K562 (cell line): ENCODE measurements around the gene NOP58. TPM values are rescaled to one million over a fixed set of nuclear protein-coding genes. Genes with fewer than 3 reads are reported as not detected.

Source experiments
- AFF1 ChIP-seq, 2 experiments: fragments of 450-650 bp; IDR thresholded peaks; 2 replicates each; pipeline ENCODE4 v1.6.1; 2018; ENCODE audit warnings: mild to moderate bottlenecking in 2 of 2, low read depth in 1 of 2; ENCODE audit not compliant: partially characterized antibody in 2 of 2
- BRD9 ChIP-seq: fragments of 450-650 bp; IDR thresholded peaks from 2 replicates; pipeline ENCODE4 v1.6.1; 2018; ENCODE audit warnings: low read depth; ENCODE audit not compliant: partially characterized antibody
- CBFA2T3 ChIP-seq: fragments of 450-650 bp; IDR thresholded peaks from 2 replicates; pipeline ENCODE4 v1.6.1; 2017
- GTF3C2 ChIP-seq: IDR thresholded peaks from 3 replicates; pipeline ENCODE4 v1.6.1; 2011; ENCODE audit warnings: borderline replicate concordance, mild to moderate bottlenecking, moderate library complexity; ENCODE audit not compliant: insufficient read length; ENCODE audit errors: extremely low read depth
- KLF16 ChIP-seq: IDR thresholded peaks from 2 replicates; pipeline ENCODE4 v1.6.1; 2016; ENCODE audit warnings: antibody characterized with exemption
- MYC ChIP-seq, 2 experiments: fragments of 250-450 bp in 1 of 2; sonication (Bioruptor Pico) in 1 of 2; IDR thresholded peaks; 2 replicates each; pipeline versions ENCODE4 v1.5.1 to v1.6.1; 2012 to 2021; ENCODE audit warnings: low read depth in 2 of 2, borderline replicate concordance in 1 of 2, improper control_type of control experiment in 1 of 2, low read length in 1 of 2, mild to moderate bottlenecking in 1 of 2, moderate library complexity in 1 of 2
- PHF8 ChIP-seq: fragments of 200-600 bp; sonication (generic); IDR thresholded peaks from 2 replicates; pipeline ENCODE4 v1.6.1; 2012; ENCODE audit warnings: mixed run types, mild to moderate bottlenecking, inconsistent platforms, low read length, moderate library complexity, borderline replicate concordance
- RAD21 ChIP-seq, 2 experiments: fragments of 250-450 bp in 1 of 2; fragments of 450-650 bp in 1 of 2; sonication (Bioruptor Pico) in 1 of 2; formaldehyde crosslinking in 1 of 2; IDR thresholded peaks in 1 of 2; conservative IDR thresholded peaks in 1 of 2; 2 replicates each; pipeline versions ENCODE4 v1.4.0 to v1.8.0; 2020 to 2022; ENCODE audit warnings: mild to moderate bottlenecking in 2 of 2, moderate library complexity in 1 of 2
- TCF7 ChIP-seq: sonication (generic); IDR thresholded peaks from 2 replicates; pipeline ENCODE4 v1.6.1; 2016; ENCODE audit warnings: antibody characterized with exemption, borderline replicate concordance
- ZBTB49 ChIP-seq: sonication (generic); formaldehyde crosslinking; IDR thresholded peaks from 2 replicates; pipeline ENCODE4 v1.8.0; 2022; ENCODE audit warnings: missing genetic modification reagents, mild to moderate bottlenecking, borderline replicate concordance
- ZNF224 ChIP-seq: sonication (generic); formaldehyde crosslinking; IDR thresholded peaks from 2 replicates; pipeline ENCODE4 v1.8.0; 2022; ENCODE audit warnings: mild to moderate bottlenecking, missing genetic modification reagents
- ZNF699 ChIP-seq: fragments of 250-450 bp; sonication (Bioruptor Pico); IDR thresholded peaks from 2 replicates; pipeline ENCODE4 v1.8.0; 2021; ENCODE audit warnings: mild to moderate bottlenecking, moderate library complexity; ENCODE audit not compliant: insufficient replicate concordance
- polyA plus RNA-seq, 8 experiments: library from polyadenylated mRNA; depleted of rRNA in 4 of 8; stranded (reverse) in 5 of 8; unstranded in 3 of 8; fragments of >200 nt; fragmentation: Nextera tagmentation in 2 of 8; fragmentation: Illumina TruSeq in 1 of 8; extraction: Ambion mirVana in 2 of 8; extraction: Trizol in 1 of 8; gene quantifications; 2 replicates each; pipeline versions ENCODE4 v1.2.1 to v1.2.3, GENCODE V29; 2011 to 2014; ENCODE audit warnings: inconsistent platforms in 1 of 8, missing spikeins in 1 of 8
- total RNA-seq, 7 experiments: library from RNA; depleted of rRNA in 6 of 7; stranded (reverse); fragments of >200 nt in 6 of 7; fragmentation: Illumina TruSeq in 2 of 7; extraction: Trizol in 2 of 7; gene quantifications; 2 replicates each; pipeline versions ENCODE4 v1.2.1 to v1.2.3, GENCODE V29; 2011 to 2021; ENCODE audit warnings: low replicate concordance in 1 of 7

Gene NOP58
- total and polyA plus RNA-seq, 9 of the 15 experiments (the other 6 are each of a cell fraction or from before 2014, with no cell fraction given): 132 to 332 (median 208) TPM

- TF ChIP-seq AFF1 (IDR thresholded peaks at IDR 0.05; ENCODE audit: low read depth in 1 of 2, partially characterized antibody in 2 of 2) (peak in 1 of 2 experiments; percentile 38), CBFA2T3 (no peak), MYC (IDR thresholded peaks at IDR 0.05; ENCODE audit: low read depth, low read length) (peak; percentile 30), MYC (CRISPR knock-in tag; IDR thresholded peaks at IDR 0.05; ENCODE audit: borderline replicate concordance, low read depth) (no peak), PHF8 (peak; percentile 70; the same call in 1 of the 2 replicates), KLF16 (no peak), RAD21 (CRISPR knock-in tag; conservative IDR thresholded peaks at IDR 0.05 in 1 of 2, IDR thresholded peaks at IDR 0.05 in 1 of 2) (no peak), BRD9 (no peak), ZNF224 (CRISPR knock-in tag) (no peak), ZBTB49 (CRISPR knock-in tag) (no peak), GTF3C2 (no peak), ZNF699 (CRISPR knock-in tag) (no peak), TCF7 (no peak)
These were observed 27.0 kb upstream of the NOP58 start, which contains the start of gene SUMO1 (continued) for GRCh38 chr2:202238234-202239197.
